Measurements from ENCODE around the gene UBE2O. TPM values are rescaled to one million over a fixed set of nuclear protein-coding genes. Genes with fewer than 3 reads are reported as not detected.

UBE2O gene
- total RNA-seq, 1 donor from 2014 or later, result 33.5 TPM

GRCh38 chr17:76487451-76488192 is 34.7 kb upstream of the UBE2O start:
- no peak for DNase-seq (ENCODE audit: extremely low read depth, low read depth, low spot score)

GRCh38 chr17:76485569-76485968 is 32.6 kb upstream of the UBE2O start:
- DNase-seq (ENCODE audit: extremely low read depth, low read depth, low spot score), result no peak

GRCh38 chr17:76484228-76484725 is 31.3 kb upstream of the UBE2O start:
- no peak for DNase-seq (ENCODE audit: extremely low read depth, low read depth, low spot score)

GRCh38 chr17:76481071-76481655 is 28.2 kb upstream of the UBE2O start:
- DNase-seq (ENCODE audit: extremely low read depth, low read depth, low spot score), result no peak

GRCh38 chr17:76480632-76481031 is 27.7 kb upstream of the UBE2O start:
- no peak for DNase-seq (ENCODE audit: extremely low read depth, low read depth, low spot score)

GRCh38 chr17:76479515-76480060 is 26.6 kb upstream of the UBE2O start:
- no peak for DNase-seq (ENCODE audit: extremely low read depth, low read depth, low spot score)

- no peak for DNase-seq (ENCODE audit: extremely low read depth, low read depth, low spot score)
These were observed 26.0 kb upstream of the UBE2O start for GRCh38 chr17:76478730-76479514.

- DNase-seq (ENCODE audit: extremely low read depth, low read depth, low spot score), result no peak
These were observed 25.1 kb upstream of the UBE2O start for GRCh38 chr17:76478097-76478496.

GRCh38 chr17:76477576-76477975 is 24.6 kb upstream of the UBE2O start:
- no peak for DNase-seq (ENCODE audit: extremely low read depth, low read depth, low spot score)

- no peak for DNase-seq (ENCODE audit: extremely low read depth, low read depth, low spot score)
These were observed 23.8 kb upstream of the UBE2O start for GRCh38 chr17:76476736-76477135.

- no peak for DNase-seq (ENCODE audit: extremely low read depth, low read depth, low spot score)
These were observed 22.4 kb upstream of the UBE2O start for GRCh38 chr17:76475302-76475701.

- DNase-seq (ENCODE audit: extremely low read depth, low read depth, low spot score), result no peak
These were observed 21.9 kb upstream of the UBE2O start for GRCh38 chr17:76474894-76475293.

GRCh38 chr17:76474238-76474637 is 21.3 kb upstream of the UBE2O start:
- DNase-seq (ENCODE audit: extremely low read depth, low read depth, low spot score), result no peak

- DNase-seq (ENCODE audit: extremely low read depth, low read depth, low spot score), result no peak
These were observed 20.6 kb upstream of the UBE2O start for GRCh38 chr17:76473541-76473985.

- DNase-seq (ENCODE audit: extremely low read depth, low read depth, low spot score), result no peak
These were observed 19.8 kb upstream of the UBE2O start for GRCh38 chr17:76472726-76473125.

GRCh38 chr17:76472258-76472645 is 19.3 kb upstream of the UBE2O start:
- no peak for DNase-seq (ENCODE audit: extremely low read depth, low read depth, low spot score)

- DNase-seq (ENCODE audit: extremely low read depth, low read depth, low spot score), result no peak
These were observed 18.7 kb upstream of the UBE2O start for GRCh38 chr17:76471498-76472257.

- DNase-seq (ENCODE audit: extremely low read depth, low read depth, low spot score), result no peak
These were observed 17.2 kb upstream of the UBE2O start for GRCh38 chr17:76469991-76470739.

GRCh38 chr17:76469076-76469990 is 16.4 kb upstream of the UBE2O start:
- no peak for DNase-seq (ENCODE audit: extremely low read depth, low read depth, low spot score)
